HEK293 (cell line): ENCODE measurements around the gene SP7.
A peak's percentile ranks its signal among the peaks of the same experiment; 100 is the strongest.

ENCODE experiments used
- BCL11B ChIP-seq: fragments of 450-650 bp; formaldehyde crosslinking; IDR thresholded peaks from 2 replicates; pipeline ENCODE4 v1.5.1; 2016; ENCODE audit warnings: low read depth, missing biosample characterization, missing genetic modification characterization
- GLI4 ChIP-seq: fragments of 450-650 bp; formaldehyde crosslinking; IDR thresholded peaks from 2 replicates; pipeline ENCODE4 v1.5.1; 2016; ENCODE audit warnings: missing biosample characterization, missing genetic modification characterization
- HOXA7 ChIP-seq: sonication (generic); formaldehyde crosslinking; IDR thresholded peaks from 2 replicates; pipeline ENCODE4 v1.8.1; 2022; ENCODE audit warnings: missing genetic modification reagents, borderline replicate concordance
- HOXC10 ChIP-seq: sonication (generic); formaldehyde crosslinking; IDR thresholded peaks from 2 replicates; pipeline ENCODE4 v1.8.1; 2023; ENCODE audit warnings: mild to moderate bottlenecking, missing genetic modification reagents
- IKZF3 ChIP-seq: fragments of 450-650 bp; IDR thresholded peaks from 2 replicates; pipeline ENCODE4 v1.5.0; 2018; ENCODE audit warnings: missing biosample characterization, mild to moderate bottlenecking, missing genetic modification characterization, moderate library complexity
- KLF7 ChIP-seq: fragments of 450-650 bp; formaldehyde crosslinking; IDR thresholded peaks from 2 replicates; pipeline ENCODE4 v1.5.1; 2016; ENCODE audit warnings: missing biosample characterization, missing genetic modification characterization, borderline replicate concordance
- KLF9 ChIP-seq: fragments of 450-650 bp; formaldehyde crosslinking; IDR thresholded peaks from 2 replicates; pipeline ENCODE4 v1.5.1; 2016; ENCODE audit warnings: missing biosample characterization, missing genetic modification characterization, low read depth
- OVOL3 ChIP-seq: fragments of 450-650 bp; formaldehyde crosslinking; IDR thresholded peaks from 2 replicates; pipeline ENCODE4 v1.5.1; 2016; ENCODE audit warnings: missing biosample characterization, missing genetic modification characterization
- ZBTB20 ChIP-seq: fragments of 450-650 bp; formaldehyde crosslinking; IDR thresholded peaks from 2 replicates; pipeline ENCODE4 v1.5.1; 2016; ENCODE audit warnings: missing biosample characterization, missing genetic modification characterization
- ZBTB21 ChIP-seq: fragments of 450-650 bp; formaldehyde crosslinking; IDR thresholded peaks from 2 replicates; pipeline ENCODE4 v1.5.1; 2017; ENCODE audit warnings: missing biosample characterization, missing genetic modification characterization
- ZEB2 ChIP-seq: fragments of 450-650 bp; formaldehyde crosslinking; IDR thresholded peaks from 2 replicates; pipeline ENCODE4 v1.5.1; 2016; ENCODE audit warnings: missing biosample characterization, missing genetic modification characterization
- ZIC2 ChIP-seq: fragments of 450-650 bp; formaldehyde crosslinking; IDR thresholded peaks from 2 replicates; pipeline ENCODE4 v1.5.1; 2016; ENCODE audit warnings: missing biosample characterization, missing genetic modification characterization
- ZNF174 ChIP-seq: fragments of 450-650 bp; formaldehyde crosslinking; IDR thresholded peaks from 2 replicates; pipeline ENCODE4 v1.5.0; 2017; ENCODE audit warnings: missing biosample characterization, mild to moderate bottlenecking, missing genetic modification characterization
- ZNF19 ChIP-seq: fragments of 450-650 bp; formaldehyde crosslinking; IDR thresholded peaks from 2 replicates; pipeline ENCODE4; 2016; ENCODE audit warnings: missing biosample characterization, missing genetic modification characterization, low read depth
- ZNF23 ChIP-seq: fragments of 450-650 bp; formaldehyde crosslinking; IDR thresholded peaks from 2 replicates; pipeline ENCODE4 v1.5.1; 2016; ENCODE audit warnings: missing biosample characterization, missing genetic modification characterization, borderline replicate concordance
- ZNF24 ChIP-seq: fragments of 450-650 bp; formaldehyde crosslinking; IDR thresholded peaks from 2 replicates; pipeline ENCODE4 v1.5.1; 2016; ENCODE audit warnings: missing biosample characterization, missing genetic modification characterization
- ZNF302 ChIP-seq: fragments of 450-650 bp; formaldehyde crosslinking; IDR thresholded peaks from 2 replicates; pipeline ENCODE4 v1.5.1; 2016; ENCODE audit warnings: missing biosample characterization, missing genetic modification characterization, low read depth
- ZNF324 ChIP-seq: fragments of 450-650 bp; formaldehyde crosslinking; IDR thresholded peaks from 2 replicates; pipeline ENCODE4 v1.5.1; 2016; ENCODE audit warnings: missing biosample characterization, missing genetic modification characterization
- ZNF37A ChIP-seq: fragments of 450-650 bp; IDR thresholded peaks from 2 replicates; pipeline ENCODE4 v1.5.1; 2018; ENCODE audit warnings: missing biosample characterization, missing genetic modification characterization
- ZNF404 ChIP-seq: fragments of 450-650 bp; formaldehyde crosslinking; IDR thresholded peaks from 2 replicates; pipeline ENCODE4 v1.5.1; 2017; ENCODE audit warnings: missing biosample characterization, missing genetic modification characterization
- ZNF426 ChIP-seq: fragments of 450-650 bp; formaldehyde crosslinking; IDR thresholded peaks from 2 replicates; pipeline ENCODE4 v1.5.1; 2017; ENCODE audit warnings: missing biosample characterization, missing genetic modification characterization, mild to moderate bottlenecking, inconsistent platforms, moderate library complexity
- ZNF518A ChIP-seq: fragments of 450-650 bp; formaldehyde crosslinking; conservative IDR thresholded peaks from 2 replicates; pipeline ENCODE4 v1.5.1; 2016; ENCODE audit warnings: low read depth, missing biosample characterization, missing genetic modification characterization
- ZNF530 ChIP-seq: fragments of 450-650 bp; formaldehyde crosslinking; IDR thresholded peaks from 2 replicates; pipeline ENCODE4 v1.5.1; 2016; ENCODE audit warnings: low read depth, missing biosample characterization, missing genetic modification characterization
- ZNF629 ChIP-seq: fragments of 450-650 bp; formaldehyde crosslinking; IDR thresholded peaks from 2 replicates; pipeline ENCODE4 v1.5.1; 2017; ENCODE audit warnings: missing biosample characterization, missing genetic modification characterization
- ZNF654 ChIP-seq: fragments of 450-650 bp; formaldehyde crosslinking; IDR thresholded peaks from 2 replicates; pipeline ENCODE4 v1.5.1; 2016; ENCODE audit warnings: low read depth, missing biosample characterization, missing genetic modification characterization
- ZNF677 ChIP-seq: fragments of 450-650 bp; IDR thresholded peaks from 2 replicates; pipeline ENCODE4 v1.5.0; 2018; ENCODE audit warnings: missing biosample characterization, mild to moderate bottlenecking, missing genetic modification characterization, moderate library complexity
- ZNF785 ChIP-seq: fragments of 450-650 bp; formaldehyde crosslinking; IDR thresholded peaks from 2 replicates; pipeline ENCODE4 v1.5.1; 2016; ENCODE audit warnings: missing biosample characterization, missing genetic modification characterization
- TF ChIP-seq, protein P1 (sequence below): fragments of 450-650 bp; formaldehyde crosslinking; IDR thresholded peaks from 2 replicates; pipeline ENCODE4 v1.5.1; 2016; ENCODE audit warnings: missing biosample characterization, missing genetic modification characterization
- TF ChIP-seq, protein P2 (sequence below): fragments of 450-650 bp; IDR thresholded peaks from 2 replicates; pipeline ENCODE4 v1.5.1; 2018; ENCODE audit warnings: missing biosample characterization, missing genetic modification characterization
- TF ChIP-seq, protein P3 (sequence below): fragments of 450-650 bp; formaldehyde crosslinking; IDR thresholded peaks from 2 replicates; pipeline ENCODE4 v1.5.1; 2016; ENCODE audit warnings: missing biosample characterization, missing genetic modification characterization

SP7 gene

DNA sequence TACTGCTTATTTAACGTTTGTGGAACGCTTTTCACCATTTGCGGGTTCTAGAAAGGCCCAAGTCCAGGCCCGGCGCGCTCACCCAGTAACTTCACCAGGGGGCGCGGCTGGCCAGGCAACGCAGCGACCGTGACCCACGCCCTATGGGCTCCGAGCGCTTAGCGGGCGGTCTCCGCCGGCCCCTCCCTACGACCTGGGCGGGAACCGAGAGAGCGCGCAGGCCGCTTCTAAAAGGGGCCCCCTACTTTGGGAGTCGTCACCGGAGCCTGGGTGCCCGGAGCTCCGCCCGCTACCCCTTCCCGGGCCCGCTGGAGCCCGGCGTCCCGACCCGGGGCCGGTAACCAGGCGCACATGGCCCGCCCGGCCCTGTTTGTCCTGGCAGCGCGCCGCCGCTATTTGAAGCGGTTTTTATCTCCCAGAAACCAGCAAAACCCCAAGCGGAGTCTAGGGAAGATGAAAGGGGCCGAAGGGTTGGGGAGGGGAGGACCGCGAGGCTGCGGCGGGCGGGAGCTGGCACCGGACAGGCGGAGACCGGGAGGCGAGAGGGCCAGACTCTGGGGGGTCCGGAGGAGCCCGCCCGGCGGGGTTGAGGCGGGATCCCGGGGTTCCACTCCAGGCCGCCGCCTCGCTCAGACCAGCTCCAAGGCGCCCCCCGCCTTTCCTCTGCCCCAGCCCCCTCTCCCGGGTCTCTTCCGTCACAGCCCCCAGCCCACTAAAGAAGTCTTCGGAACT, 11.2 kb downstream of the SP7 start (continued):
- TF ChIP-seq ZNF404 (no peak), BCL11B (tag by site-specific recombination) (peak; percentile 64; the same call in 1 of the 2 replicates), ZNF24 (tag by site-specific recombination) (peak; percentile 51; the same call in 1 of the 2 replicates), IKZF3 (tag by site-specific recombination) (0 out of 2 replicates have a peak, but pooled peaks have one; percentile 24), ZNF324 (tag by site-specific recombination) (peak; percentile 70; the same call in 1 of the 2 replicates), ZNF530 (tag by site-specific recombination) (no peak), ZNF37A (tag by site-specific recombination) (0 out of 2 replicates have a peak, but pooled peaks have one; percentile 22), HOXA7 (no peak), ZBTB20 (tag by site-specific recombination) (peak; percentile 94), ZNF654 (tag by site-specific recombination) (peak; percentile 83), ZNF785 (tag by site-specific recombination) (no peak), ZNF19 (tag by site-specific recombination) (no peak), ZNF302 (tag by site-specific recombination) (no peak), ZNF518A (tag by site-specific recombination) (0 out of 2 replicates have a peak, but pooled peaks have one; percentile 7), ZIC2 (peak; percentile 78), GLI4 (tag by site-specific recombination) (no peak), ZNF629 (peak; percentile 74), KLF7 (tag by site-specific recombination) (peak; percentile 93), ZBTB21 (no peak), HOXC10 (CRISPR knock-in tag) (no peak), ZNF174 (no peak), KLF9 (tag by site-specific recombination) (peak; percentile 74), ZNF426 (no peak), ZNF677 (no peak), ZNF23 (no peak), OVOL3 (tag by site-specific recombination) (no peak), ZEB2 (tag by site-specific recombination) (peak; percentile 97)
- TF ChIP-seq, protein P1, sequence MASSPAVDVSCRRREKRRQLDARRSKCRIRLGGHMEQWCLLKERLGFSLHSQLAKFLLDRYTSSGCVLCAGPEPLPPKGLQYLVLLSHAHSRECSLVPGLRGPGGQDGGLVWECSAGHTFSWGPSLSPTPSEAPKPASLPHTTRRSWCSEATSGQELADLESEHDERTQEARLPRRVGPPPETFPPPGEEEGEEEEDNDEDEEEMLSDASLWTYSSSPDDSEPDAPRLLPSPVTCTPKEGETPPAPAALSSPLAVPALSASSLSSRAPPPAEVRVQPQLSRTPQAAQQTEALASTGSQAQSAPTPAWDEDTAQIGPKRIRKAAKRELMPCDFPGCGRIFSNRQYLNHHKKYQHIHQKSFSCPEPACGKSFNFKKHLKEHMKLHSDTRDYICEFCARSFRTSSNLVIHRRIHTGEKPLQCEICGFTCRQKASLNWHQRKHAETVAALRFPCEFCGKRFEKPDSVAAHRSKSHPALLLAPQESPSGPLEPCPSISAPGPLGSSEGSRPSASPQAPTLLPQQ (tag by site-specific recombination) = peak; percentile 94
- TF ChIP-seq, protein P2, sequence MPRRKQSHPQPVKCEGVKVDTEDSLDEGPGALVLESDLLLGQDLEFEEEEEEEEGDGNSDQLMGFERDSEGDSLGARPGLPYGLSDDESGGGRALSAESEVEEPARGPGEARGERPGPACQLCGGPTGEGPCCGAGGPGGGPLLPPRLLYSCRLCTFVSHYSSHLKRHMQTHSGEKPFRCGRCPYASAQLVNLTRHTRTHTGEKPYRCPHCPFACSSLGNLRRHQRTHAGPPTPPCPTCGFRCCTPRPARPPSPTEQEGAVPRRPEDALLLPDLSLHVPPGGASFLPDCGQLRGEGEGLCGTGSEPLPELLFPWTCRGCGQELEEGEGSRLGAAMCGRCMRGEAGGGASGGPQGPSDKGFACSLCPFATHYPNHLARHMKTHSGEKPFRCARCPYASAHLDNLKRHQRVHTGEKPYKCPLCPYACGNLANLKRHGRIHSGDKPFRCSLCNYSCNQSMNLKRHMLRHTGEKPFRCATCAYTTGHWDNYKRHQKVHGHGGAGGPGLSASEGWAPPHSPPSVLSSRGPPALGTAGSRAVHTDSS = no peak
- TF ChIP-seq, protein P3, sequence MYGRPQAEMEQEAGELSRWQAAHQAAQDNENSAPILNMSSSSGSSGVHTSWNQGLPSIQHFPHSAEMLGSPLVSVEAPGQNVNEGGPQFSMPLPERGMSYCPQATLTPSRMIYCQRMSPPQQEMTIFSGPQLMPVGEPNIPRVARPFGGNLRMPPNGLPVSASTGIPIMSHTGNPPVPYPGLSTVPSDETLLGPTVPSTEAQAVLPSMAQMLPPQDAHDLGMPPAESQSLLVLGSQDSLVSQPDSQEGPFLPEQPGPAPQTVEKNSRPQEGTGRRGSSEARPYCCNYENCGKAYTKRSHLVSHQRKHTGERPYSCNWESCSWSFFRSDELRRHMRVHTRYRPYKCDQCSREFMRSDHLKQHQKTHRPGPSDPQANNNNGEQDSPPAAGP (tag by site-specific recombination) = peak; percentile 90
